ENCODE data around the gene CNTNAP1. TPM values are rescaled to one million over a fixed set of nuclear protein-coding genes. Genes with fewer than 3 reads are reported as not detected.

CNTNAP1 gene
- total and polyA plus RNA-seq, 9 of the 15 experiments (the other 6 are each of a cell fraction or from before 2014, with no cell fraction given): 0.10 to 1.8 (median 0.62) TPM

DNA sequence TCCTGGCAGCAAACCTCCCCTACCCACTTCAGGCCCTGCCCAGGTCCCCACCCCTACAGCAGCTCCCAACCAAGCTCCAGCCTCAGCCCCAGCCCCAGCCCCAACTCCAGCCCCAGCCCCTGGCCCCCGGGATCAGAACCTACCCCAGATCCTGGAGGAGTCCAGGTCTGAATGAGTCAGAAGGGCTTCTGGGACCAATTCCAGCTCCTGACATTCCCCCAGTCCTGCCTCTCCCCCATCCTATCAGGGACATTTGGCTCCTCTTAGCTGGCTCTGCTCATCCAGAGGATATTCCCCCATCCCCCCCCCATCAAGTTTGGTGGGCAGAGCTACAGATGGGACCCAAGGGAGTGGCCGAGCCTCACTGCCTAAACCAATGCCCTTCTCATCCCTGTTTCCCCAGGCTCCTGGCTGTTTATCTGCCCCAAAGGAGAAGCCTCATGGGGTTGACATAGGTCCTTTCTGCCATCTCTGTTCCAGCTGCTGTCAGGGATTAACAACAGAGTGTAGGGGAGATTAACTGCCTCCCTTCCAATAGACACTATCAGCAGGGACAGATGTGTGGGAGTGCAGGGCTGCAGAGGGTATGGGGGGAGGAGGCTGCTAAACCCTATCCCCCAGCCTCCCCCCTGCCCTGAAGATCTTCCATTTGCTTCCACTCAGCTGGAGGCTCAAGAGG lies 16.5 kb downstream of the CNTNAP1 start (continued):
- TF ChIP-seq, protein P1, sequence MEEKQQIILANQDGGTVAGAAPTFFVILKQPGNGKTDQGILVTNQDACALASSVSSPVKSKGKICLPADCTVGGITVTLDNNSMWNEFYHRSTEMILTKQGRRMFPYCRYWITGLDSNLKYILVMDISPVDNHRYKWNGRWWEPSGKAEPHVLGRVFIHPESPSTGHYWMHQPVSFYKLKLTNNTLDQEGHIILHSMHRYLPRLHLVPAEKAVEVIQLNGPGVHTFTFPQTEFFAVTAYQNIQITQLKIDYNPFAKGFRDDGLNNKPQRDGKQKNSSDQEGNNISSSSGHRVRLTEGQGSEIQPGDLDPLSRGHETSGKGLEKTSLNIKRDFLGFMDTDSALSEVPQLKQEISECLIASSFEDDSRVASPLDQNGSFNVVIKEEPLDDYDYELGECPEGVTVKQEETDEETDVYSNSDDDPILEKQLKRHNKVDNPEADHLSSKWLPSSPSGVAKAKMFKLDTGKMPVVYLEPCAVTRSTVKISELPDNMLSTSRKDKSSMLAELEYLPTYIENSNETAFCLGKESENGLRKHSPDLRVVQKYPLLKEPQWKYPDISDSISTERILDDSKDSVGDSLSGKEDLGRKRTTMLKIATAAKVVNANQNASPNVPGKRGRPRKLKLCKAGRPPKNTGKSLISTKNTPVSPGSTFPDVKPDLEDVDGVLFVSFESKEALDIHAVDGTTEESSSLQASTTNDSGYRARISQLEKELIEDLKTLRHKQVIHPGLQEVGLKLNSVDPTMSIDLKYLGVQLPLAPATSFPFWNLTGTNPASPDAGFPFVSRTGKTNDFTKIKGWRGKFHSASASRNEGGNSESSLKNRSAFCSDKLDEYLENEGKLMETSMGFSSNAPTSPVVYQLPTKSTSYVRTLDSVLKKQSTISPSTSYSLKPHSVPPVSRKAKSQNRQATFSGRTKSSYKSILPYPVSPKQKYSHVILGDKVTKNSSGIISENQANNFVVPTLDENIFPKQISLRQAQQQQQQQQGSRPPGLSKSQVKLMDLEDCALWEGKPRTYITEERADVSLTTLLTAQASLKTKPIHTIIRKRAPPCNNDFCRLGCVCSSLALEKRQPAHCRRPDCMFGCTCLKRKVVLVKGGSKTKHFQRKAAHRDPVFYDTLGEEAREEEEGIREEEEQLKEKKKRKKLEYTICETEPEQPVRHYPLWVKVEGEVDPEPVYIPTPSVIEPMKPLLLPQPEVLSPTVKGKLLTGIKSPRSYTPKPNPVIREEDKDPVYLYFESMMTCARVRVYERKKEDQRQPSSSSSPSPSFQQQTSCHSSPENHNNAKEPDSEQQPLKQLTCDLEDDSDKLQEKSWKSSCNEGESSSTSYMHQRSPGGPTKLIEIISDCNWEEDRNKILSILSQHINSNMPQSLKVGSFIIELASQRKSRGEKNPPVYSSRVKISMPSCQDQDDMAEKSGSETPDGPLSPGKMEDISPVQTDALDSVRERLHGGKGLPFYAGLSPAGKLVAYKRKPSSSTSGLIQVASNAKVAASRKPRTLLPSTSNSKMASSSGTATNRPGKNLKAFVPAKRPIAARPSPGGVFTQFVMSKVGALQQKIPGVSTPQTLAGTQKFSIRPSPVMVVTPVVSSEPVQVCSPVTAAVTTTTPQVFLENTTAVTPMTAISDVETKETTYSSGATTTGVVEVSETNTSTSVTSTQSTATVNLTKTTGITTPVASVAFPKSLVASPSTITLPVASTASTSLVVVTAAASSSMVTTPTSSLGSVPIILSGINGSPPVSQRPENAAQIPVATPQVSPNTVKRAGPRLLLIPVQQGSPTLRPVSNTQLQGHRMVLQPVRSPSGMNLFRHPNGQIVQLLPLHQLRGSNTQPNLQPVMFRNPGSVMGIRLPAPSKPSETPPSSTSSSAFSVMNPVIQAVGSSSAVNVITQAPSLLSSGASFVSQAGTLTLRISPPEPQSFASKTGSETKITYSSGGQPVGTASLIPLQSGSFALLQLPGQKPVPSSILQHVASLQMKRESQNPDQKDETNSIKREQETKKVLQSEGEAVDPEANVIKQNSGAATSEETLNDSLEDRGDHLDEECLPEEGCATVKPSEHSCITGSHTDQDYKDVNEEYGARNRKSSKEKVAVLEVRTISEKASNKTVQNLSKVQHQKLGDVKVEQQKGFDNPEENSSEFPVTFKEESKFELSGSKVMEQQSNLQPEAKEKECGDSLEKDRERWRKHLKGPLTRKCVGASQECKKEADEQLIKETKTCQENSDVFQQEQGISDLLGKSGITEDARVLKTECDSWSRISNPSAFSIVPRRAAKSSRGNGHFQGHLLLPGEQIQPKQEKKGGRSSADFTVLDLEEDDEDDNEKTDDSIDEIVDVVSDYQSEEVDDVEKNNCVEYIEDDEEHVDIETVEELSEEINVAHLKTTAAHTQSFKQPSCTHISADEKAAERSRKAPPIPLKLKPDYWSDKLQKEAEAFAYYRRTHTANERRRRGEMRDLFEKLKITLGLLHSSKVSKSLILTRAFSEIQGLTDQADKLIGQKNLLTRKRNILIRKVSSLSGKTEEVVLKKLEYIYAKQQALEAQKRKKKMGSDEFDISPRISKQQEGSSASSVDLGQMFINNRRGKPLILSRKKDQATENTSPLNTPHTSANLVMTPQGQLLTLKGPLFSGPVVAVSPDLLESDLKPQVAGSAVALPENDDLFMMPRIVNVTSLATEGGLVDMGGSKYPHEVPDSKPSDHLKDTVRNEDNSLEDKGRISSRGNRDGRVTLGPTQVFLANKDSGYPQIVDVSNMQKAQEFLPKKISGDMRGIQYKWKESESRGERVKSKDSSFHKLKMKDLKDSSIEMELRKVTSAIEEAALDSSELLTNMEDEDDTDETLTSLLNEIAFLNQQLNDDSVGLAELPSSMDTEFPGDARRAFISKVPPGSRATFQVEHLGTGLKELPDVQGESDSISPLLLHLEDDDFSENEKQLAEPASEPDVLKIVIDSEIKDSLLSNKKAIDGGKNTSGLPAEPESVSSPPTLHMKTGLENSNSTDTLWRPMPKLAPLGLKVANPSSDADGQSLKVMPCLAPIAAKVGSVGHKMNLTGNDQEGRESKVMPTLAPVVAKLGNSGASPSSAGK (IDR thresholded peaks at IDR 0.05): no peak; the same call in 1 of the 2 replicates
- no peak for TF ChIP-seq SAP30 (IDR thresholded peaks at IDR 0.05; ENCODE audit: borderline replicate concordance, insufficient read depth, low read depth, low read length, poor library complexity, severe bottlenecking)
- no peak; the same call in 1 of the 2 replicates for TF ChIP-seq ZZZ3 (IDR thresholded peaks at IDR 0.05)
- TF ChIP-seq NR3C1 (CRISPR knock-in tag; IDR thresholded peaks at IDR 0.05): no peak
- TF ChIP-seq CREB1 (IDR thresholded peaks at IDR 0.05): peak; percentile 82
- TF ChIP-seq CREB1 (CRISPR knock-in tag; IDR thresholded peaks at IDR 0.05): no peak
- TF ChIP-seq HNRNPL (IDR thresholded peaks at IDR 0.05; ENCODE audit: low read depth, low read length): no peak
- no peak for TF ChIP-seq SRSF3 (IDR thresholded peaks at IDR 0.05; ENCODE audit: insufficient read depth, low read length)
- no peak for TF ChIP-seq DNMT1 (IDR thresholded peaks at IDR 0.05)
- TF ChIP-seq GABPA (tag; conservative IDR thresholded peaks at IDR 0.05; ENCODE audit: low read depth): peak; percentile 55; the same call in 1 of the 2 replicates
- no peak for TF ChIP-seq PRPF4 (IDR thresholded peaks at IDR 0.05; ENCODE audit: insufficient read depth, low read depth, low read length, poor library complexity, severe bottlenecking)
- TF ChIP-seq, protein P2, sequence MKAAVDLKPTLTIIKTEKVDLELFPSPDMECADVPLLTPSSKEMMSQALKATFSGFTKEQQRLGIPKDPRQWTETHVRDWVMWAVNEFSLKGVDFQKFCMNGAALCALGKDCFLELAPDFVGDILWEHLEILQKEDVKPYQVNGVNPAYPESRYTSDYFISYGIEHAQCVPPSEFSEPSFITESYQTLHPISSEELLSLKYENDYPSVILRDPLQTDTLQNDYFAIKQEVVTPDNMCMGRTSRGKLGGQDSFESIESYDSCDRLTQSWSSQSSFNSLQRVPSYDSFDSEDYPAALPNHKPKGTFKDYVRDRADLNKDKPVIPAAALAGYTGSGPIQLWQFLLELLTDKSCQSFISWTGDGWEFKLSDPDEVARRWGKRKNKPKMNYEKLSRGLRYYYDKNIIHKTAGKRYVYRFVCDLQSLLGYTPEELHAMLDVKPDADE (conservative IDR thresholded peaks at IDR 0.05; ENCODE audit: control insufficient read depth, low read depth, low read length): peak; percentile 98
- TF ChIP-seq MYNN (IDR thresholded peaks at IDR 0.05): peak; percentile 97
- no peak for TF ChIP-seq MYNN (CRISPR knock-in tag; IDR thresholded peaks at IDR 0.05)
- TF ChIP-seq TARDBP (IDR thresholded peaks at IDR 0.05): peak; percentile 99
- TF ChIP-seq KHSRP (IDR thresholded peaks at IDR 0.05): peak; percentile 91
- TF ChIP-seq CTBP1 (IDR thresholded peaks at IDR 0.05; ENCODE audit: borderline replicate concordance): peak; percentile 99

Data from K562 (cell line).